Mononuclear cell (primary cell): ENCODE results near the gene EBI3. TPM values are rescaled to one million over a fixed set of nuclear protein-coding genes. Genes with fewer than 3 reads are reported as not detected.
"Not testable (repeated sequence)": the region's sequence is repeated elsewhere in the genome, so short reads cannot be mapped to it uniquely, and the experiment has no call there.

Experiments
- H3K27me3 ChIP-seq: 2 replicates; pipeline ENCODE4 v1.6.0; 2011; ENCODE audit warnings: low read length, control low read depth; ENCODE audit not compliant: insufficient read depth
- H3K4me1 ChIP-seq: 2 replicates; pipeline ENCODE4 v1.5.1; 2011; ENCODE audit warnings: mild to moderate bottlenecking, low read length, control low read depth; ENCODE audit not compliant: insufficient read depth
- H3K4me3 ChIP-seq: 2 replicates; pipeline ENCODE4 v1.5.1; 2011; ENCODE audit warnings: mild to moderate bottlenecking, low read length, moderate library complexity
- H3K9me3 ChIP-seq: 2 replicates; pipeline ENCODE4 v1.5.1; 2011; ENCODE audit warnings: low read depth, mild to moderate bottlenecking, control low read depth, low read length
- total RNA-seq: library from RNA; depleted of rRNA; stranded (reverse); fragments of >200 nt; gene quantifications from one replicate; pipeline ENCODE4 v1.2.3, GENCODE V29; 2012

EBI3 gene
- total RNA-seq, 1 donor, result 0.42 TPM

GRCh38 chr19:4217429-4218264, 11.7 kb upstream of the EBI3 start:
- no peaks in the 10 kb centered on the region for H3K9me3 ChIP-seq
- no peaks in the 10 kb centered on the region for H3K27me3 ChIP-seq
- no peak overlapping the region for H3K4me3 ChIP-seq
- no peaks in the 10 kb centered on the region for H3K4me1 ChIP-seq

- not testable (repeated sequence) for H3K4me3 ChIP-seq
Observed at GRCh38 chr19:4218523-4218922, 10.8 kb upstream of the EBI3 start.

GRCh38 chr19:4220188-4220587, 9.1 kb upstream of the EBI3 start:
- no peak overlapping the region for H3K4me3 ChIP-seq
- H3K9me3 ChIP-seq, result no peaks in the 10 kb centered on the region
- H3K27me3 ChIP-seq, result no peaks in the 10 kb centered on the region
- H3K4me1 ChIP-seq, result no peaks in the 10 kb centered on the region

More at GRCh38 chr19:4218523-4218922, 10.8 kb upstream of the EBI3 start:
- H3K27me3 ChIP-seq, H3K4me1 ChIP-seq, H3K9me3 ChIP-seq: not testable (repeated sequence)

- H3K4me3 ChIP-seq, result no peak overlapping the region
- peaks cover 7% of the 10 kb centered on the region for H3K4me1 ChIP-seq
- H3K27me3 ChIP-seq, result peaks cover 5% of the 10 kb centered on the region
- no peaks in the 10 kb centered on the region for H3K9me3 ChIP-seq
Observed at GRCh38 chr19:4224470-4224869, 4.9 kb upstream of the EBI3 start.

GRCh38 chr19:4225885-4226284, 3.4 kb upstream of the EBI3 start:
- Histone ChIP-seq H3K4me3 (no peak overlapping the region), H3K27me3 (peaks cover 5% of the 10 kb centered on the region), H3K4me1 (peaks cover 7% of the 10 kb centered on the region), H3K9me3 (no peaks in the 10 kb centered on the region)

GRCh38 chr19:4227771-4228170, 1.6 kb upstream of the EBI3 start:
- H3K27me3 ChIP-seq, result peaks cover 5% of the 10 kb centered on the region
- no peaks in the 10 kb centered on the region for H3K9me3 ChIP-seq

GRCh38 chr19:4228765-4229178, 551 bp upstream of the EBI3 start:
- Histone ChIP-seq H3K9me3 (no peaks in the 10 kb centered on the region), H3K4me3 (no peak overlapping the region), H3K4me1 (peaks cover 7% of the 10 kb centered on the region), H3K27me3 (peaks cover 5% of the 10 kb centered on the region)

More at GRCh38 chr19:4227771-4228170, 1.6 kb upstream of the EBI3 start:
- H3K4me3 ChIP-seq, result no peak overlapping the region
- peaks cover 7% of the 10 kb centered on the region for H3K4me1 ChIP-seq

GRCh38 chr19:4230237-4230636, 914 bp downstream of the EBI3 start:
- H3K27me3 ChIP-seq, H3K9me3 ChIP-seq, H3K4me1 ChIP-seq, H3K4me3 ChIP-seq: not testable (repeated sequence)

GRCh38 chr19:4231521-4231920, 2.2 kb downstream of the EBI3 start:
- H3K27me3 ChIP-seq, H3K4me3 ChIP-seq, H3K9me3 ChIP-seq, H3K4me1 ChIP-seq: not testable (repeated sequence)

GRCh38 chr19:4232139-4232538, 2.8 kb downstream of the EBI3 start:
- not testable (repeated sequence) for H3K9me3 ChIP-seq, H3K27me3 ChIP-seq, H3K4me1 ChIP-seq, H3K4me3 ChIP-seq

GRCh38 chr19:4232614-4233281, 3.4 kb downstream of the EBI3 start:
- H3K27me3 ChIP-seq, result peaks cover 5% of the 10 kb centered on the region
- H3K9me3 ChIP-seq, result no peaks in the 10 kb centered on the region

GRCh38 chr19:4233282-4233853, 4.0 kb downstream of the EBI3 start:
- Histone ChIP-seq H3K4me3 (no peak overlapping the region), H3K27me3 (peaks cover 5% of the 10 kb centered on the region), H3K4me1 (peaks cover 7% of the 10 kb centered on the region), H3K9me3 (no peaks in the 10 kb centered on the region)

More at GRCh38 chr19:4232614-4233281, 3.4 kb downstream of the EBI3 start:
- Histone ChIP-seq H3K4me3 (no peak overlapping the region), H3K4me1 (peaks cover 7% of the 10 kb centered on the region)

GRCh38 chr19:4234142-4234861, 5.0 kb downstream of the EBI3 start:
- no peaks in the 10 kb centered on the region for H3K9me3 ChIP-seq
- H3K4me1 ChIP-seq, result no peaks in the 10 kb centered on the region
- H3K27me3 ChIP-seq, result peaks cover 2% of the 10 kb centered on the region
- no peak overlapping the region for H3K4me3 ChIP-seq

- no peaks in the 10 kb centered on the region for H3K9me3 ChIP-seq
- H3K4me3 ChIP-seq, result no peak overlapping the region
- H3K4me1 ChIP-seq, result no peaks in the 10 kb centered on the region
- H3K27me3 ChIP-seq, result no peaks in the 10 kb centered on the region
Observed at GRCh38 chr19:4234862-4235201, 5.5 kb downstream of the EBI3 start.

GRCh38 chr19:4237510-4237909, 8.2 kb downstream of the EBI3 start:
- not testable (repeated sequence) for H3K9me3 ChIP-seq, H3K4me1 ChIP-seq, H3K27me3 ChIP-seq, H3K4me3 ChIP-seq
